Left kidney (tissue), 2 donors: Measurements from ENCODE around the gene GOLGA6D. TPM values are rescaled to one million over a fixed set of nuclear protein-coding genes. Genes with fewer than 3 reads are reported as not detected.
"Not testable (repeated sequence)": the region's sequence is repeated elsewhere in the genome, so short reads cannot be mapped to it uniquely, and the experiment has no call there.

Experiments
- DNase-seq: peaks from one replicate; pipeline ENCODE4 v3.0.0-alpha.2; 2013
- polyA plus RNA-seq: library from polyadenylated mRNA; unstranded; fragments of 120-200 nt; gene quantifications from one replicate; pipeline ENCODE4 v1.2.1, GENCODE V29; 2013; ENCODE audit not compliant: insufficient read length

The GOLGA6D gene
- polyA plus RNA-seq, 1 donor = 0.57 TPM

GRCh38 chr15:75284152-75284551, 1.5 kb downstream of the GOLGA6D start:
- DNase-seq = not testable (repeated sequence)

GRCh38 chr15:75293660-75294059, 11.0 kb downstream of the GOLGA6D start:
- DNase-seq = not testable (repeated sequence)

GRCh38 chr15:75298541-75299310, 16.1 kb downstream of the GOLGA6D start:
- DNase-seq = not testable (repeated sequence)

- not testable (repeated sequence) for DNase-seq
These were observed 16.7 kb downstream of the GOLGA6D start for GRCh38 chr15:75299311-75299688.

- DNase-seq = not testable (repeated sequence)
These were observed 17.4 kb downstream of the GOLGA6D start for GRCh38 chr15:75300026-75300425.

GRCh38 chr15:75302318-75302717, 19.7 kb downstream of the GOLGA6D start:
- DNase-seq = no peak

GRCh38 chr15:75302753-75303152, 20.1 kb downstream of the GOLGA6D start:
- not testable (repeated sequence) for DNase-seq

GRCh38 chr15:75306188-75306587, 23.6 kb downstream of the GOLGA6D start:
- DNase-seq = no peak

- peak; percentile 37 for DNase-seq
These were observed 25.2 kb downstream of the GOLGA6D start for GRCh38 chr15:75307778-75308390.

- no peak for DNase-seq
These were observed 27.1 kb downstream of the GOLGA6D start for GRCh38 chr15:75309711-75310110.

GRCh38 chr15:75312548-75312947, 29.9 kb downstream of the GOLGA6D start:
- DNase-seq = not testable (repeated sequence)

GRCh38 chr15:75313116-75313845, 30.6 kb downstream of the GOLGA6D start:
- no peak for DNase-seq

GRCh38 chr15:75314552-75315290, 32.1 kb downstream of the GOLGA6D start:
- DNase-seq = no peak

GRCh38 chr15:75319231-75319897, 36.7 kb downstream of the GOLGA6D start:
- not testable (repeated sequence) for DNase-seq

- DNase-seq = no peak
These were observed 39.1 kb downstream of the GOLGA6D start for GRCh38 chr15:75321711-75322110.

GRCh38 chr15:75325922-75326321, 43.3 kb downstream of the GOLGA6D start:
- DNase-seq = no peak

GRCh38 chr15:75327005-75327404, 44.4 kb downstream of the GOLGA6D start:
- DNase-seq = no peak

GRCh38 chr15:75327491-75327890, 44.9 kb downstream of the GOLGA6D start:
- DNase-seq = no peak

- no peak for DNase-seq
These were observed 46.1 kb downstream of the GOLGA6D start for GRCh38 chr15:75328493-75329314.

GRCh38 chr15:75329571-75329970, 46.9 kb downstream of the GOLGA6D start:
- no peak for DNase-seq

GRCh38 chr15:75332093-75332492, 49.5 kb downstream of the GOLGA6D start:
- DNase-seq = not testable (repeated sequence)
